Peyer's patch (tissue), 4 donors: Measurements from ENCODE around the gene SIX4. TPM values are rescaled to one million over a fixed set of nuclear protein-coding genes. Genes with fewer than 3 reads are reported as not detected.

Experiments
- DNase-seq, 3 donors: peaks; one replicate each; pipeline ENCODE4 v3.0.0-alpha.2; 2017 to 2019
- H3K27ac ChIP-seq, 4 donors: fragments of 200-600 bp; sonication (generic); one replicate each; pipeline ENCODE4 v1.5.1; 2016 to 2019
- H3K27me3 ChIP-seq, 2 donors: fragments of 200-600 bp; sonication (generic); one replicate each; pipeline ENCODE4 v1.5.1; 2019
- H3K36me3 ChIP-seq, 3 donors: fragments of 200-600 bp; sonication (generic); one replicate each; pipeline ENCODE4 v1.5.1; 2016 to 2019
- H3K4me1 ChIP-seq, 4 donors: fragments of 200-600 bp; sonication (generic); one replicate each; pipeline ENCODE4 v1.5.1; 2016 to 2019
- H3K4me3 ChIP-seq, 4 donors: fragments of 200-600 bp; sonication (generic); 1 replicate in 3 of 4; 2 replicates in 1 of 4; pipeline ENCODE4 v1.5.1; 2016 to 2019; ENCODE audit warnings: mild to moderate bottlenecking in 1 of 4
- H3K9me3 ChIP-seq, 4 donors: fragments of 200-600 bp; sonication (generic); one replicate each; pipeline ENCODE4 v1.5.1; 2016 to 2019; ENCODE audit warnings: mild to moderate bottlenecking in 1 of 4
- POLR2A ChIP-seq, 2 donors: fragments of 450-650 bp; IDR thresholded peaks; one replicate each; pipeline ENCODE4 v1.5.1; 2017; ENCODE audit warnings: antibody characterized with exemption in 2 of 2, mild to moderate bottlenecking in 2 of 2, moderate library complexity in 2 of 2
- total RNA-seq, 4 donors: library from RNA; depleted of rRNA; stranded (reverse); fragments of >200 nt; gene quantifications; one replicate each; pipeline ENCODE4 v1.1.0, GENCODE V29; 2016
- TF ChIP-seq, protein P1 (sequence below), 6 experiments: fragments of 450-650 bp in 4 of 6; fragments of 200-600 bp in 2 of 6; sonication (generic) in 1 of 6; IDR thresholded peaks; one replicate each; pipeline ENCODE4 v1.5.1; 2017 to 2019; ENCODE audit warnings: antibody characterized with exemption in 6 of 6, mild to moderate bottlenecking in 3 of 6, moderate library complexity in 1 of 6

SIX4 gene
- total RNA-seq, 4 donors from 2014 or later, result 2.1 TPM; not detected in 3

DNA sequence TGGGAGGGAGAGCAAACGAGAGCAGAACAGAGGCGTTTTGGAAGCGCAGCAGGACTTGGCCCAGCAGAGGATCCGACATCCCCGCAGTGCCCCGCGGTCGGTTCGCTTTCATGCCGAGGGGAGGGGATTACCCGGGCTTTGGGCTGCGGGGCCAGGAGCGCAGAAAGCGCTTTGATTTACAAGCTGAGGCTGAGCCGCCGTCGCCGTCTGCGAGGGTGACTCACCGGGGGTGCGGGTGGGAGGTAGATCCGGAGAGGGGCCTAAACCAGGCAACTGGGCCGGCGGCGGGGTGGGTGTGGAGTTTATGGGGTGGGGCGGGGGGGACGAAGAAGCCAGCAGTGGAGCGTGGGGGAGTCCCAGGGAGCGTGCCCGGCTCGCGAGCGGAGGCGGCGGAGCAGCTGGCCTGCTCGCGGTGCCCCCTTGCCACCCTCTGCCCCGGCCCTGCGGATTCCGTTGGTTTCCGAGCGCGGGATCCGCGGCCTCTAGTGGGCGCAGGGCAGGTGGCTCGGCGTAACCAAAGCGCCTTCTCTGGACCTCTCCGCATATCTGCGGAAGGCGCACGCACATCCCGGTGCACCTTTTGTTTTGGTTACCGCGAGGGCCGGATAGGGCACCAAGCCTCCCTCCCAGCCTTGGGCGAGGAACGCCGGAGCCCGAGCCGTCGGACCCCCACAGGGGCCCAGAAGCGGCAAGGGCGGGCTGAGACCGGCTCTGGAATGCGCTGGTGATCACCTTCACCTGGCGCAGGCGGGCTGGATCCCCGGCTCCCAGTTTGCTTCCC, 2.6 kb downstream of the SIX4 start:
- TF ChIP-seq POLR2A (IDR thresholded peaks at IDR 0.05), result no peak
- TF ChIP-seq, protein P1, sequence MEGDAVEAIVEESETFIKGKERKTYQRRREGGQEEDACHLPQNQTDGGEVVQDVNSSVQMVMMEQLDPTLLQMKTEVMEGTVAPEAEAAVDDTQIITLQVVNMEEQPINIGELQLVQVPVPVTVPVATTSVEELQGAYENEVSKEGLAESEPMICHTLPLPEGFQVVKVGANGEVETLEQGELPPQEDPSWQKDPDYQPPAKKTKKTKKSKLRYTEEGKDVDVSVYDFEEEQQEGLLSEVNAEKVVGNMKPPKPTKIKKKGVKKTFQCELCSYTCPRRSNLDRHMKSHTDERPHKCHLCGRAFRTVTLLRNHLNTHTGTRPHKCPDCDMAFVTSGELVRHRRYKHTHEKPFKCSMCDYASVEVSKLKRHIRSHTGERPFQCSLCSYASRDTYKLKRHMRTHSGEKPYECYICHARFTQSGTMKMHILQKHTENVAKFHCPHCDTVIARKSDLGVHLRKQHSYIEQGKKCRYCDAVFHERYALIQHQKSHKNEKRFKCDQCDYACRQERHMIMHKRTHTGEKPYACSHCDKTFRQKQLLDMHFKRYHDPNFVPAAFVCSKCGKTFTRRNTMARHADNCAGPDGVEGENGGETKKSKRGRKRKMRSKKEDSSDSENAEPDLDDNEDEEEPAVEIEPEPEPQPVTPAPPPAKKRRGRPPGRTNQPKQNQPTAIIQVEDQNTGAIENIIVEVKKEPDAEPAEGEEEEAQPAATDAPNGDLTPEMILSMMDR (IDR thresholded peaks at IDR 0.05), result peak in 1 of 6 experiments; percentile 19
- Histone ChIP-seq H3K4me3 (peak overlapping the region; percentile 47 to 75 (median 64)), H3K4me1 (peaks cover 0 to 36% (median 14%) of the 10 kb centered on the region in 4 donors), H3K27ac (no peak overlapping the region), H3K36me3 (no peaks in the 10 kb centered on the region), H3K9me3 (no peaks in the 10 kb centered on the region), H3K27me3 (peaks cover 0 to 29% of the 10 kb centered on the region in 2 donors)
- peak in 2 of 3 donors; percentile 53 for DNase-seq

DNA sequence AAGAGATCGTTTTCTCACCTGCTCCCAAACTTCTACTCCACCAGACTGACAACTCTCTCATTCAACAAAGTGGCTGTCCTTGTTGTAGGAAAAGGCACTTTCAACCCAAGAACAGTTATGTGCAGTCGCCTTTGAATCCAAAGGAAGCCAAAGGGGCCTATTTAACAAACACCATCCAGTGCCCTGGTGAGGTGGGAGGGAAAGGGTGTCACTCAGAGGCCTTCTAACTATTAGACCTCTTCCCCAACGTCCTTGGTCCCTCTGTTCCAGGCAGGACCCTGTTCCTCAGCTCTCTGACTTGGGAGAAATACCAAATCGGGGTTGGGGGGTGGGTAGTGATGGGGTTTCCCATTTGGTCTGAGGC, 3.2 kb downstream of the SIX4 start:
- Histone ChIP-seq H3K4me1 (peaks cover 0 to 36% (median 14%) of the 10 kb centered on the region in 4 donors), H3K4me3 (peak overlapping the region in 1 of 4 donors; percentile 75), H3K9me3 (no peaks in the 10 kb centered on the region), H3K27me3 (peaks cover 0 to 29% of the 10 kb centered on the region in 2 donors), H3K36me3 (no peaks in the 10 kb centered on the region), H3K27ac (no peak overlapping the region)
- TF ChIP-seq, protein P1 (IDR thresholded peaks at IDR 0.05), result no peak
- no peak for TF ChIP-seq POLR2A (IDR thresholded peaks at IDR 0.05)
- no peak for DNase-seq

DNA sequence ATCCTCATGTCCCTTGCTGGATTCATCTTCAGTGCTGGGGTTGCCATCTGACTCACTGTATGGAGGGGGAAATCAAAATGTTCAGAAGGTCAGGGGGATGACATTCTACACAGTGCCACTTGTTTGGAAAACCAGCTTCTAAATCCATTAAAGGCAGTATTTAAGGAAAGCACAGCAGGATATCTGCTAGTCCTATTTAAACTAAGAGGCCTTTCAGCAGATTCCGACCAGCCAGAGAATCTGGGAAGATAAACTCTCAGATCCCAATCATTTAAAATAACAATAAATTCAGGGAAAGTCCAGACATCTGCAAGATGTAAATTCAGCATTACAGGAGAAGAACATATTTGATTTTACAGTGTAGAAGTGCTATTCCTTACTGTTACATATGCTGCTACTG, 3.8 kb downstream of the SIX4 start:
- H3K4me3 ChIP-seq, result no peak overlapping the region
- no peak for DNase-seq
- no peaks in the 10 kb centered on the region for H3K9me3 ChIP-seq
- H3K27ac ChIP-seq, result no peak overlapping the region
- peaks cover 0 to 29% of the 10 kb centered on the region in 2 donors for H3K27me3 ChIP-seq
- TF ChIP-seq, protein P1 (IDR thresholded peaks at IDR 0.05), result no peak
- TF ChIP-seq POLR2A (IDR thresholded peaks at IDR 0.05), result no peak
- H3K36me3 ChIP-seq, result no peaks in the 10 kb centered on the region
- H3K4me1 ChIP-seq, result peaks cover 0 to 36% (median 14%) of the 10 kb centered on the region in 4 donors

DNA sequence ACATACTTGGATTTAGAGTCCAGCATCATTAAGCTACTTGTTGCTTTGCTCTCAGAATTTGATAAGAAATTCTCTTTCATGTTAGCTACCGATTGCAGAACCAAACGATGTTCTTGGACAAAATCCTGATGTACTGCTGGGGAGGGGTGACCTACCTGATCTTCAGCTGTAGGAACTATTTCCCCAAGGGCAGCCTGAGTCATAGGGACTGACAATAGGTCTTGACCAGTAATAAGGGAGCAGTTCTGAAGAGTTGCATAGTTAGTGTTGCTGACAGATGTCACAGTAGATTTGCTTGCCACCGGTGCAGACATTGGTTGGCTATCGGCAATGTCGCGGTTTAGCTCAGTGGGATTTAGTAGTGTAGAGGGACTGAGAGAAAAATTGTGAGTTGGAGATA, 10.6 kb downstream of the SIX4 start:
- Histone ChIP-seq H3K27me3 (no peaks in the 10 kb centered on the region), H3K27ac (no peak overlapping the region), H3K36me3 (no peaks in the 10 kb centered on the region), H3K4me3 (no peak overlapping the region), H3K9me3 (no peaks in the 10 kb centered on the region), H3K4me1 (no peaks in the 10 kb centered on the region)
- no peak for DNase-seq
- TF ChIP-seq POLR2A (IDR thresholded peaks at IDR 0.05), result no peak
- TF ChIP-seq, protein P1 (IDR thresholded peaks at IDR 0.05), result no peak

DNA sequence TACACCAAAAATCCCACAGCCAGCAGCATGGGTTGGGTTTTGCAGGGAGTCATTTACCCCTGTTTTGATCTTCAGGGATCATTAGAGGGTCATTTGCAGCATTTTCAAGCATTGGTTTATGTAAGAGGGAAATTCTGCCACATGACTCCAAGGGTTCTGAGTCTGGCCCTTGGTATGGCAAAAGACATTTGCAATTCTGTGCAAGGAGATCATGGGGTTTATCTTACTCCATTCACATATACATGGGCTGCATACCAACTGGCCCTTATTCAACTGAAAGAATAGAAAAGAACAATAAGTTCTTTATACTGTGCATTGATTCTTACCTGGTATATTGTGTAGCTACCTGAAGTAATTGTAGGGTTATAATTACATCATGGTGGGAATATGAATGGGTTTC, 13.7 kb downstream of the SIX4 start:
- no peaks in the 10 kb centered on the region for H3K27me3 ChIP-seq
- no peaks in the 10 kb centered on the region for H3K36me3 ChIP-seq
- H3K27ac ChIP-seq, result no peak overlapping the region
- TF ChIP-seq, protein P1 (IDR thresholded peaks at IDR 0.05), result no peak
- TF ChIP-seq POLR2A (IDR thresholded peaks at IDR 0.05), result no peak
- H3K9me3 ChIP-seq, result no peaks in the 10 kb centered on the region
- no peak overlapping the region for H3K4me3 ChIP-seq
- DNase-seq, result no peak
- no peaks in the 10 kb centered on the region for H3K4me1 ChIP-seq
